GM12878 (cell line): ENCODE data around the gene LDOC1. TPM values are rescaled to one million over a fixed set of nuclear protein-coding genes. Genes with fewer than 3 reads are reported as not detected.
"Not testable (repeated sequence)": the region's sequence is repeated elsewhere in the genome, so short reads cannot be mapped to it uniquely, and the experiment has no call there.

Experiments
- ATAC-seq: fragments of 200-7000 bp; cut with Tn5 transposase; 3 replicates; pipeline ENCODE4 v1.9.1; 2020; ENCODE audit warnings: mild to moderate bottlenecking, moderate library complexity
- BruUV-seq: library from RNA; stranded (reverse); fragments of 400-500 nt; replicated peaks from 2 replicates; lab custom pipeline; 2021; lab: Mats Ljungman, UMichigan
- CTCF ChIA-PET: fragments of 300-600 bp; sonication (Branson Sonifier 250); formaldehyde crosslinking; extraction: SDS; loops from one replicate; lab custom pipeline; 2021; ENCODE audit warnings: inconsistent platforms; lab: Yijun Ruan, JAX
- POLR2A ChIA-PET: fragments of 350-600 bp; formaldehyde crosslinking; extraction: SDS; loops from one replicate; lab custom pipeline; 2021; ENCODE audit warnings: inconsistent platforms; lab: Charles Lee
- RAD21 ChIA-PET: fragments of 300-600 bp; sonication (Branson Sonifier 250); formaldehyde crosslinking; loops from one replicate; lab custom pipeline; 2023; ENCODE audit warnings: antibody characterized with exemption; ENCODE audit not compliant: unreplicated experiment; lab: Charles Lee
- SMC1A ChIA-PET: fragments of 300-600 bp; sonication (Branson Sonifier 250); formaldehyde crosslinking; loops from one replicate; lab custom pipeline; 2023; ENCODE audit not compliant: unreplicated experiment, uncharacterized antibody; lab: Charles Lee
- DNase-seq: peaks from one replicate; pipeline ENCODE4 v3.0.0-alpha.2; 2011; ENCODE audit warnings: low read depth, low spot score
- FAIRE-seq: peaks from 3 replicates; lab custom pipeline; 2011; peaks lifted over from hg19 to GRCh38; lab: Jason Lieb, UNC
- H2AFZ ChIP-seq: 2 replicates; pipeline ENCODE4 v1.6.0; 2011; ENCODE audit warnings: low read depth, low read length, control low read depth; ENCODE audit not compliant: control insufficient read depth
- H3K27ac ChIP-seq: 2 replicates; pipeline ENCODE4 v1.5.1; 2011; ENCODE audit warnings: control low read depth; ENCODE audit not compliant: control insufficient read depth, insufficient read depth
- H3K27me3 ChIP-seq, 2 experiments: replicated peaks in 1 of 2; 2 replicates each; pipeline versions ENCODE4 v1.6.0 to v1.6.1; 2011; ENCODE audit warnings: low read length in 1 of 2; ENCODE audit not compliant: control insufficient read depth in 2 of 2, insufficient read depth in 2 of 2
- H3K36me3 ChIP-seq, 2 experiments: 2 replicates each; pipeline ENCODE4 v1.5.1; 2011; ENCODE audit warnings: low read length in 1 of 2; ENCODE audit not compliant: control insufficient read depth in 2 of 2, insufficient read depth in 2 of 2
- H3K4me1 ChIP-seq: 2 replicates; pipeline ENCODE4 v1.6.1; 2011; ENCODE audit warnings: mild to moderate bottlenecking, low read length, moderate library complexity, mixed read lengths; ENCODE audit not compliant: control insufficient read depth, insufficient read depth
- H3K4me2 ChIP-seq: 2 replicates; pipeline ENCODE4 v1.6.0; 2011; ENCODE audit warnings: control low read depth; ENCODE audit not compliant: control insufficient read depth, insufficient read depth
- H3K4me3 ChIP-seq: fragments of 200-600 bp; sonication (generic); 2 replicates; pipeline ENCODE4 v1.5.1; 2016
- H3K79me2 ChIP-seq: 2 replicates; pipeline ENCODE4 v1.6.0; 2011; ENCODE audit warnings: low read length; ENCODE audit not compliant: control insufficient read depth, insufficient read depth
- H3K9ac ChIP-seq: 2 replicates; pipeline ENCODE4 v1.8.0; 2011; ENCODE audit warnings: low read length, control low read depth, mixed read lengths; ENCODE audit not compliant: control insufficient read depth, insufficient read depth
- H3K9me3 ChIP-seq: replicated peaks from 3 replicates; pipeline ENCODE4 v1.5.1; 2011; ENCODE audit warnings: mild to moderate bottlenecking, low read length; ENCODE audit not compliant: control insufficient read depth, insufficient read depth
- H4K20me1 ChIP-seq: 2 replicates; pipeline ENCODE4 v1.6.0; 2011; ENCODE audit not compliant: control insufficient read depth, insufficient read depth
- ASH2L ChIP-seq: fragments of 300-600, 200-600 bp; sonication (generic); IDR thresholded peaks from 2 replicates; pipeline ENCODE4 v1.6.1; 2017; ENCODE audit warnings: low read depth, mild to moderate bottlenecking, borderline replicate concordance
- BCL11A ChIP-seq: IDR thresholded peaks from 2 replicates; pipeline ENCODE4 v1.6.1; 2011; ENCODE audit warnings: low read depth, low read length
- IKZF1 ChIP-seq: fragments of 450-650 bp; conservative IDR thresholded peaks from 2 replicates; pipeline ENCODE4 v1.6.1; 2017; ENCODE audit warnings: antibody characterized with exemption, mild to moderate bottlenecking
- JUND ChIP-seq: IDR thresholded peaks from 2 replicates; pipeline ENCODE4 v1.6.1; 2012; ENCODE audit warnings: low read depth, mild to moderate bottlenecking, low read length, improper control_type of control experiment, moderate library complexity
- KDM1A ChIP-seq: fragments of 200-600 bp; sonication (generic); IDR thresholded peaks from 2 replicates; pipeline ENCODE4 v1.6.1; 2016; ENCODE audit warnings: borderline replicate concordance
- MYC ChIP-seq: IDR thresholded peaks from 2 replicates; pipeline ENCODE4 v1.6.1; 2011; ENCODE audit warnings: mild to moderate bottlenecking, low read length, moderate library complexity, inconsistent platforms; ENCODE audit not compliant: insufficient read depth, insufficient replicate concordance, insufficient read length, severe bottlenecking
- NFYB ChIP-seq: IDR thresholded peaks from 2 replicates; pipeline ENCODE4 v1.6.1; 2011; ENCODE audit warnings: low read depth, mild to moderate bottlenecking, low read length, improper control_type of control experiment, moderate library complexity; ENCODE audit not compliant: insufficient read depth
- NR2F1 ChIP-seq: fragments of 450-650 bp; conservative IDR thresholded peaks from 2 replicates; pipeline ENCODE4 v1.6.1; 2017; ENCODE audit warnings: mild to moderate bottlenecking
- RAD51 ChIP-seq: fragments of 450-650 bp; IDR thresholded peaks from 2 replicates; pipeline ENCODE4 v1.6.1; 2016; ENCODE audit warnings: moderate library complexity, mild to moderate bottlenecking, inconsistent platforms
- SP1 ChIP-seq: IDR thresholded peaks from one replicate; pipeline ENCODE4 v1.6.1; 2011; ENCODE audit warnings: low read depth, low read length
- TBL1XR1 ChIP-seq: IDR thresholded peaks from 2 replicates; pipeline ENCODE4 v1.6.1; 2012; ENCODE audit warnings: low read depth, low read length, improper control_type of control experiment
- WGBS: methylation state at CpG from one replicate; pipeline ENCODE4 v1.1.6; 2016; ENCODE audit warnings: low lambda C conversion rate; ENCODE audit not compliant: insufficient replicate concordance, insufficient coverage; ENCODE audit errors: missing lambda C conversion rate; 5-methylcytosine and 5-hydroxymethylcytosine counted together
- in situ Hi-C: fragments of 300-500 bp; cut with MboI; formaldehyde crosslinking; loops from 9 replicates; pipeline ENCODE4 v1.14.3; 2018; ENCODE audit warnings: mixed read lengths
- intact Hi-C: fragments of 100-400 bp; cut with micrococcal nuclease; formaldehyde crosslinking; loops from one replicate; pipeline ENCODE4 v1.14.2; 2022; ENCODE audit not compliant: unreplicated experiment
- polyA plus RNA-seq, 11 experiments: library from polyadenylated mRNA; depleted of rRNA in 4 of 11; unstranded in 6 of 11; stranded (reverse) in 5 of 11; fragments of >200 nt; fragmentation: Nextera tagmentation in 4 of 11; fragmentation: Illumina TruSeq in 1 of 11; extraction: Ambion mirVana in 4 of 11; extraction: Trizol in 1 of 11; gene quantifications; 1 replicate in 1 of 11; 2 replicates in 10 of 11; pipeline versions ENCODE4 v1.2.1 to v1.2.3, GENCODE V29; 2011 to 2016; ENCODE audit warnings: inconsistent platforms in 2 of 11, missing spikeins in 2 of 11, low read depth in 1 of 11
- total RNA-seq, 4 experiments: library from RNA; depleted of rRNA in 3 of 4; stranded (reverse); fragments of >200 nt in 3 of 4; fragmentation: Illumina TruSeq in 1 of 4; extraction: Trizol in 1 of 4; gene quantifications; 2 replicates each; pipeline versions ENCODE4 v1.2.1 to v1.2.3, GENCODE V29; 2013 to 2021
- TF ChIP-seq, protein P1 (sequence below): IDR thresholded peaks from 2 replicates; pipeline ENCODE4 v1.6.1; 2011; ENCODE audit warnings: borderline replicate concordance, low read depth, mild to moderate bottlenecking, moderate library complexity, low read length; ENCODE audit not compliant: insufficient read depth, poor library complexity, severe bottlenecking

The LDOC1 gene
- total and polyA plus RNA-seq, 10 of the 15 experiments (the other 5 are each of a cell fraction or from before 2014, with no cell fraction given): 0.04 to 0.28 (median 0.11) TPM; not detected in 7

DNA sequence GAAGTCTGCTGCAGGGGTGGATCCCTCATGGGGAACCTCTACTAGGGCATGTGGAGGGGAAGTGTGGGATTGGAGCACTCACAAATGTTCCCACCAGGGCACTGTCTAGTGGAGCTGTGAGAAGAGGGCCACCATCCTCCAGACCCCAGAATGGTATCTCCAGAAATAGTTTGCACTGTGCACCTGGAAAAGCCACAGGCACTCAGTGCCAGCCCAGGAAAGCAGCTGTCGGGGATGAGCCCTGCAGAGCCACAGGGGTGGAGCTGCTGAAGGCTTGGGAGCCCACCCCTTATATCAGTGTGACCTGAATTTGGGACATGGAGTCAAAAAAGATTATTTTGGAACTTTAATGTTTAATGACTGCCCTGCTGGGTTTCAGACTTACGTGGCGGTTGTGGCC is 25.0 kb upstream of the LDOC1 start (continued):
- TF ChIP-seq NFYB: no peak
- TF ChIP-seq, protein P1, sequence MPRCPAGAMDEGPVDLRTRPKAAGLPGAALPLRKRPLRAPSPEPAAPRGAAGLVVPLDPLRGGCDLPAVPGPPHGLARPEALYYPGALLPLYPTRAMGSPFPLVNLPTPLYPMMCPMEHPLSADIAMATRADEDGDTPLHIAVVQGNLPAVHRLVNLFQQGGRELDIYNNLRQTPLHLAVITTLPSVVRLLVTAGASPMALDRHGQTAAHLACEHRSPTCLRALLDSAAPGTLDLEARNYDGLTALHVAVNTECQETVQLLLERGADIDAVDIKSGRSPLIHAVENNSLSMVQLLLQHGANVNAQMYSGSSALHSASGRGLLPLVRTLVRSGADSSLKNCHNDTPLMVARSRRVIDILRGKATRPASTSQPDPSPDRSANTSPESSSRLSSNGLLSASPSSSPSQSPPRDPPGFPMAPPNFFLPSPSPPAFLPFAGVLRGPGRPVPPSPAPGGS: no peak
- no peak for TF ChIP-seq KDM1A

DNA sequence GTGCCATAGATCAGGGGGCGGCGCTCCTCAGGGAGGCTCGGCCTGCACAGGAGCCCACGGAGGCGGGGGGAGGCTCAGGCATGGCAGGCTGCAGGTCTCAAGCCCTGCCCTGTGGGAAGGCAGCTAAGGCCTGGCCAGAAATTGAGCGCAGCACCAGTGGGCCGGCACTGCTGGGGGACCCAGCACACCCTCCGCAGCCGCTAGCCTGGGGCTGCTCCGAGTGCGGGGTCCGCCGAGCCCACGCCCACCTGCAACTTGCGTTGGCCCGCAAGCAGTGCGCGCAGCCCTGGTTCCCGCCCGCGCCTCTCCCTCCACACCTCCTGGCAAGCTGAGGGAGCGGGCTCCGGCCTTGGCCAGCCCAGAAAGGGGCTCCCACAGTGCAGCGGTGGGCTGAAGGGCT is 11.6 kb upstream of the LDOC1 start:
- BruUV-seq, POLR2A ChIA-PET, H3K4me3 ChIP-seq, CTCF ChIA-PET, H3K79me2 ChIP-seq, H3K27me3 ChIP-seq, SMC1A ChIA-PET, H3K27ac ChIP-seq, in situ Hi-C loops, H3K4me1 ChIP-seq, ATAC-seq, H4K20me1 ChIP-seq, DNase-seq, FAIRE-seq, H3K36me3 ChIP-seq, H3K4me2 ChIP-seq, H3K9ac ChIP-seq, H3K9me3 ChIP-seq, intact Hi-C loops, H2AFZ ChIP-seq, RAD21 ChIA-PET: not testable (repeated sequence)
- 72% methylated on average over 14 of the region's 24 CpGs for WGBS

DNA sequence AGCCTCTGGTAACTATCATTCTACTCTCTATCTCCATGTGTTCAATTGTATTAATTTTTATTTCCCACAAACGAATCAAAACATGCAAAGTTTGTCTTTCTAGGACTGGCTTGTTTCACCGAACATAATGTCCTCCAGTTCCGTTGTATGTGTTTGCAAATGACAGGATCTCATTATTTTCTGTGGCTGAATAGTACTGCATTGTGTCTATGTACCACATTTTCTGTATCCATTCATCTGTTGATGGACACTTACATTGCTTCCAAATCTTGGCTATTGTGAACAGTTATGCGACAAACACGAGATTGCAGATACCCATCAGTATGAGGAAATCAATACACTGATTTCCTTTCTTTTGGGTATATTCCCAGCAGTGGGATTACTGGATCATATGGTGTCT is 8.4 kb upstream of the LDOC1 start:
- H3K4me2 ChIP-seq: no peak overlapping the region
- no peaks in the 10 kb centered on the region for H4K20me1 ChIP-seq
- H3K4me3 ChIP-seq: no peak overlapping the region
- H3K4me1 ChIP-seq: no peaks in the 10 kb centered on the region
- H3K9me3 ChIP-seq: no peaks in the 10 kb centered on the region
- POLR2A ChIA-PET: no interaction called here
- DNase-seq (no peak), ATAC-seq (no peak), FAIRE-seq (no peak)
- intact Hi-C loops (no loop called here), in situ Hi-C loops (no loop called here)
- BruUV-seq: no TSS peak
- no peaks in the 10 kb centered on the region for H3K79me2 ChIP-seq
- no peak overlapping the region for H3K9ac ChIP-seq
- RAD21 ChIA-PET: no interaction called here
- H3K27me3 ChIP-seq: no peaks in the 10 kb centered on the region
- no peaks in the 10 kb centered on the region for H3K36me3 ChIP-seq
- 44% methylated on average over 5 of the region's 5 CpGs for WGBS
- CTCF ChIA-PET: no interaction called here
- SMC1A ChIA-PET: no interaction called here
- H2AFZ ChIP-seq: no peak overlapping the region
- TF ChIP-seq IKZF1: no peak
- no peak for TF ChIP-seq TBL1XR1
- TF ChIP-seq BCL11A: no peak
- no peak for TF ChIP-seq MYC
- no peak for TF ChIP-seq NR2F1
- no peak for TF ChIP-seq SP1
- TF ChIP-seq RAD51: no peak
- no peak for TF ChIP-seq ASH2L
- TF ChIP-seq JUND: no peak
- no peak overlapping the region for H3K27ac ChIP-seq
